K562 (cell line): ENCODE results near the gene MYRFL. TPM values are rescaled to one million over a fixed set of nuclear protein-coding genes. Genes with fewer than 3 reads are reported as not detected.

Experiments
- ATAC-seq: fragments of 200-7000 bp; cut with Tn5 transposase; 3 replicates; pipeline ENCODE4 v1.9.1; 2020; ENCODE audit warnings: moderate library complexity
- BruUV-seq: library from RNA; stranded (reverse); fragments of 400-500 nt; replicated peaks from 2 replicates; lab custom pipeline; 2021; lab: Mats Ljungman, UMichigan
- CTCF ChIA-PET: fragments of 300-600 bp; formaldehyde crosslinking; extraction: SDS; loops from one replicate; lab custom pipeline; 2021; ENCODE audit warnings: low intra/inter-chr PET ratio; lab: Yijun Ruan, JAX
- POLR2A ChIA-PET: fragments of 300-600, 350-650 bp; sonication (Branson Sonifier 250); formaldehyde crosslinking; extraction: SDS; loops from one replicate; lab custom pipeline; 2021; ENCODE audit warnings: antibody characterized with exemption, inconsistent platforms; lab: Yijun Ruan, JAX
- DNase-seq, 4 experiments: peaks; one replicate each; pipeline versions ENCODE4 v3.0.0 to v3.0.0-alpha.2; 2011 to 2018; ENCODE audit warnings: low spot score in 3 of 4, mixed read lengths in 3 of 4; ENCODE audit errors: extremely low read depth in 1 of 4
- FAIRE-seq: peaks from 2 replicates; lab custom pipeline; 2011; peaks lifted over from hg19 to GRCh38; lab: Jason Lieb, UNC
- H2AFZ ChIP-seq: 2 replicates; pipeline ENCODE4 v1.6.0; 2011; ENCODE audit warnings: low read depth, low read length, control low read depth, inconsistent platforms
- H3K27ac ChIP-seq: fragments of 200-600 bp; 3 replicates; pipeline ENCODE4 v1.8.0; 2011; ENCODE audit warnings: low read depth, mild to moderate bottlenecking, control low read depth, inconsistent platforms, low read length, moderate library complexity, mixed read lengths; ENCODE audit errors: extremely low read depth
- H3K27me3 ChIP-seq, 2 experiments: fragments of 300-600 bp in 1 of 2; 2 replicates in 1 of 2; 3 replicates in 1 of 2; pipeline versions ENCODE4 v1.6.0 to v1.8.0; 2011; ENCODE audit warnings: inconsistent platforms in 2 of 2, low read length in 2 of 2, mild to moderate bottlenecking in 1 of 2, mixed read lengths in 1 of 2, moderate library complexity in 1 of 2; ENCODE audit not compliant: control insufficient read depth in 2 of 2, insufficient read depth in 2 of 2
- H3K36me3 ChIP-seq: fragments of 300-600 bp; 3 replicates; pipeline ENCODE4 v1.8.0; 2011; ENCODE audit warnings: mild to moderate bottlenecking, low read length, inconsistent platforms; ENCODE audit not compliant: control insufficient read depth, insufficient read depth
- H3K4me1 ChIP-seq, 2 experiments: fragments of 200-600 bp in 1 of 2; replicated peaks in 1 of 2; 2 replicates in 1 of 2; 3 replicates in 1 of 2; pipeline versions ENCODE4 v1.5.1 to v1.8.0; 2011; ENCODE audit warnings: inconsistent platforms in 2 of 2, low read length in 2 of 2, mild to moderate bottlenecking in 1 of 2, mixed read lengths in 1 of 2, moderate library complexity in 1 of 2; ENCODE audit not compliant: control insufficient read depth in 2 of 2, insufficient read depth in 2 of 2
- H3K4me2 ChIP-seq: 2 replicates; pipeline ENCODE4 v1.6.1; 2011; ENCODE audit warnings: low read length, control low read depth, inconsistent platforms, mixed read lengths; ENCODE audit not compliant: insufficient read depth
- H3K4me3 ChIP-seq: fragments of 200-600 bp; sonication (generic), shearing (Covaris generic); 2 replicates; pipeline ENCODE4 v1.5.1; 2016; ENCODE audit warnings: control low read depth, inconsistent platforms
- H3K79me2 ChIP-seq: fragments of 200-600 bp; 3 replicates; pipeline ENCODE4 v1.8.0; 2011; ENCODE audit warnings: low read length, inconsistent platforms; ENCODE audit not compliant: control insufficient read depth, insufficient read depth
- H3K9ac ChIP-seq, 2 experiments: 2 replicates each; pipeline versions ENCODE4 v1.6.0 to v1.6.1; 2011; ENCODE audit warnings: low read depth in 2 of 2, low read length in 2 of 2, control low read depth in 1 of 2, inconsistent platforms in 1 of 2, mild to moderate bottlenecking in 1 of 2, mixed read lengths in 1 of 2; ENCODE audit not compliant: insufficient read depth in 1 of 2
- H3K9me1 ChIP-seq: one replicate; pipeline ENCODE4 v1.6.0; 2011; ENCODE audit warnings: inconsistent platforms, mild to moderate bottlenecking, low read length, moderate library complexity; ENCODE audit not compliant: control insufficient read depth, insufficient read depth
- H3K9me3 ChIP-seq: replicated peaks from 2 replicates; pipeline ENCODE4 v1.5.1; 2011; ENCODE audit warnings: low read depth, low read length, inconsistent platforms; ENCODE audit not compliant: control insufficient read depth, insufficient read depth
- H4K20me1 ChIP-seq: replicated peaks from 2 replicates; pipeline ENCODE4 v1.6.1; 2011; ENCODE audit warnings: low read length, inconsistent platforms, mixed read lengths; ENCODE audit not compliant: control insufficient read depth, insufficient read depth
- FOXJ2 ChIP-seq: fragments of 200-800 bp; sonication (Bioruptor generic); IDR thresholded peaks from 2 replicates; pipeline ENCODE4 v1.6.1; 2016; ENCODE audit warnings: missing genetic modification characterization, missing compliant biosample characterization
- FUS ChIP-seq: fragments of 200-400 bp; formaldehyde crosslinking; optimal IDR thresholded peaks from 2 replicates; pipeline ENCODE3; 2017; ENCODE audit warnings: low read depth, low read length
- NBN ChIP-seq: fragments of 450-650 bp; IDR thresholded peaks from 2 replicates; pipeline ENCODE4 v1.6.1; 2016; ENCODE audit warnings: low read depth, mild to moderate bottlenecking
- NR2F6 ChIP-seq: fragments of 450-650 bp; formaldehyde crosslinking; IDR thresholded peaks from 2 replicates; pipeline ENCODE4 v1.4.0; 2020; ENCODE audit warnings: mild to moderate bottlenecking
- PCBP1 ChIP-seq: fragments of 200-400 bp; formaldehyde crosslinking; IDR thresholded peaks from 2 replicates; pipeline ENCODE4 v1.6.1; 2018; ENCODE audit warnings: mild to moderate bottlenecking, low read depth, low read length; ENCODE audit not compliant: poor library complexity, severe bottlenecking
- WGBS: fragments of 100-300 bp; shearing (Covaris generic); methylation state at CpG from one replicate; pipeline ENCODE4 v1.1.6; 2016; ENCODE audit warnings: low coverage, mixed read lengths; ENCODE audit not compliant: insufficient coverage; ENCODE audit errors: missing lambda C conversion rate; 5-methylcytosine and 5-hydroxymethylcytosine counted together
- in situ Hi-C: fragments of 300-500 bp; cut with MboI; formaldehyde crosslinking; loops from 4 replicates; pipeline ENCODE4 v1.15.0; 2018; ENCODE audit warnings: inconsistent platforms, mixed read lengths
- intact Hi-C: fragments of 100-400 bp; cut with micrococcal nuclease; formaldehyde crosslinking; loops from 2 replicates; pipeline ENCODE4 v1.14.2; 2022
- polyA plus RNA-seq, 8 experiments: library from polyadenylated mRNA; depleted of rRNA in 4 of 8; stranded (reverse) in 5 of 8; unstranded in 3 of 8; fragments of >200 nt; fragmentation: Nextera tagmentation in 2 of 8; fragmentation: Illumina TruSeq in 1 of 8; extraction: Ambion mirVana in 2 of 8; extraction: Trizol in 1 of 8; gene quantifications; 2 replicates each; pipeline versions ENCODE4 v1.2.1 to v1.2.3, GENCODE V29; 2011 to 2014; ENCODE audit warnings: inconsistent platforms in 1 of 8, missing spikeins in 1 of 8
- total RNA-seq, 7 experiments: library from RNA; depleted of rRNA in 6 of 7; stranded (reverse); fragments of >200 nt in 6 of 7; fragmentation: Illumina TruSeq in 2 of 7; extraction: Trizol in 2 of 7; gene quantifications; 2 replicates each; pipeline versions ENCODE4 v1.2.1 to v1.2.3, GENCODE V29; 2011 to 2021; ENCODE audit warnings: low replicate concordance in 1 of 7
- TF ChIP-seq, protein P1 (sequence below): fragments of 450-650 bp; IDR thresholded peaks from 2 replicates; pipeline ENCODE4 v1.6.1; 2017; ENCODE audit warnings: mild to moderate bottlenecking, moderate library complexity

Gene MYRFL
- total and polyA plus RNA-seq, 9 of the 15 experiments (the other 6 are each of a cell fraction or from before 2014, with no cell fraction given): not detected

DNA sequence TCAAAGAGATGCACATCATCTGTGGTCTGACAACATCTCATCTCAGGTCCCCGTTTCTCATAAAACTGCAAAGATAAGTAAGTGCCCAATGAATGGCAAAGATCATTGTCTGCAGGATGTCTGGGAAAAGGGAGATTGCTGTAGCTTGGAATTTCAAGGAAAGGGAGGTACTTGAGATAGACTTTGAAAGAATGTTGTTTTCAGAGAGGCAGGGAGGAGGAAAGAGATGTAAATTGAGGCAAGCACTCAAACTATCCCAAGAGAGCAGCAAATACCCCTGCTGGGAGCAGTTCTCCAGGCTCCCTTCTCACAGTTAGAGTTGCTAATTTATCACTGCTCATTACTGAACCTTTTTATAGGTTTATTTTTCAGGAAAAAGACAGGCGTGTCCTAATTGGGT lies 107.1 kb downstream of the MYRFL start:
- TF ChIP-seq NBN (no peak), NR2F6 (no peak), FUS (no peak), PCBP1 (no peak), FOXJ2 (tag) (no peak)
- TF ChIP-seq, protein P1, sequence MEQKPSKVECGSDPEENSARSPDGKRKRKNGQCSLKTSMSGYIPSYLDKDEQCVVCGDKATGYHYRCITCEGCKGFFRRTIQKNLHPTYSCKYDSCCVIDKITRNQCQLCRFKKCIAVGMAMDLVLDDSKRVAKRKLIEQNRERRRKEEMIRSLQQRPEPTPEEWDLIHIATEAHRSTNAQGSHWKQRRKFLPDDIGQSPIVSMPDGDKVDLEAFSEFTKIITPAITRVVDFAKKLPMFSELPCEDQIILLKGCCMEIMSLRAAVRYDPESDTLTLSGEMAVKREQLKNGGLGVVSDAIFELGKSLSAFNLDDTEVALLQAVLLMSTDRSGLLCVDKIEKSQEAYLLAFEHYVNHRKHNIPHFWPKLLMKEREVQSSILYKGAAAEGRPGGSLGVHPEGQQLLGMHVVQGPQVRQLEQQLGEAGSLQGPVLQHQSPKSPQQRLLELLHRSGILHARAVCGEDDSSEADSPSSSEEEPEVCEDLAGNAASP: no peak
- TF ChIP-seq, all 486 proteins: peak for 0
- no peaks in the 10 kb centered on the region for H3K9me3 ChIP-seq
- no peaks in the 10 kb centered on the region for H3K9me1 ChIP-seq
- H3K27me3 ChIP-seq: peaks cover 0 to 16% of the 10 kb centered on the region in 2 experiments; a peak in 3 of 5 replicates
- 4% methylated on average over 2 of the region's 2 CpGs for WGBS
- H3K36me3 ChIP-seq: no peaks in the 10 kb centered on the region
- POLR2A ChIA-PET: no interaction called here
- in situ Hi-C loops (no loop called here), intact Hi-C loops (no loop called here)
- no peaks in the 10 kb centered on the region for H3K4me1 ChIP-seq
- H3K4me2 ChIP-seq: no peak overlapping the region
- no peaks in the 10 kb centered on the region for H3K79me2 ChIP-seq
- no peak overlapping the region for H3K9ac ChIP-seq
- no TSS peak for BruUV-seq
- no peak for DNase-seq
- H2AFZ ChIP-seq: no peak overlapping the region
- no peak overlapping the region for H3K4me3 ChIP-seq
- no peaks in the 10 kb centered on the region for H4K20me1 ChIP-seq
- no peak for ATAC-seq
- CTCF ChIA-PET: interaction anchor here (0.6 kb wide), 1 partner anchor 1028 kb away, joined by 4 read pairs; no protein-coding TSS in a partner anchor
- no peak for FAIRE-seq
- H3K27ac ChIP-seq: no peak overlapping the region
